GM12874 (cell line): Measurements from ENCODE around the gene GRIK5.
A peak's percentile ranks its signal among the peaks of the same experiment; 100 is the strongest.

Experiments
- TF ChIP-seq, protein P1 (sequence below): IDR thresholded peaks from 2 replicates; pipeline ENCODE4 v1.5.1; 2011; ENCODE audit warnings: low read depth, mild to moderate bottlenecking, control low read depth, low read length, moderate library complexity; ENCODE audit not compliant: insufficient read depth

Gene GRIK5

DNA sequence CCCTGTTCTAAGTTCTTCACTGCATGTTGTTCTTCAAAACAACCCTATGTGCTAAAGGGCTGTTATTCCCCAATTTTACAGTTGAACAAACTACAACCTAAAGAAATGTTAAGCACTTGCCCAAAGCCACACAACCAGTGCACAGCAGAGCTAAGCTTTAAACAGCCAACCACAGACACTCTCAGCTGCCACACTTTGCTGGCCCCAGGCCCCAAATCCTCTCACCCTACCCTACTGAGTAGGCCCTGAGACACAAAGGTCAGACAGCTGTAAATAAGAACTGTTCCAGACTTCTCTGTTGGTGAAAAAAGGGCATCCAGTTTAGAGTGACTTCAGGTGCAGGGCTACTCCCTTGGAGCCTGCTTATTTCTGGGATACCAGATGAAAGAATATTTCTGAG is 30.0 kb downstream of the GRIK5 start:
- TF ChIP-seq, protein P1, sequence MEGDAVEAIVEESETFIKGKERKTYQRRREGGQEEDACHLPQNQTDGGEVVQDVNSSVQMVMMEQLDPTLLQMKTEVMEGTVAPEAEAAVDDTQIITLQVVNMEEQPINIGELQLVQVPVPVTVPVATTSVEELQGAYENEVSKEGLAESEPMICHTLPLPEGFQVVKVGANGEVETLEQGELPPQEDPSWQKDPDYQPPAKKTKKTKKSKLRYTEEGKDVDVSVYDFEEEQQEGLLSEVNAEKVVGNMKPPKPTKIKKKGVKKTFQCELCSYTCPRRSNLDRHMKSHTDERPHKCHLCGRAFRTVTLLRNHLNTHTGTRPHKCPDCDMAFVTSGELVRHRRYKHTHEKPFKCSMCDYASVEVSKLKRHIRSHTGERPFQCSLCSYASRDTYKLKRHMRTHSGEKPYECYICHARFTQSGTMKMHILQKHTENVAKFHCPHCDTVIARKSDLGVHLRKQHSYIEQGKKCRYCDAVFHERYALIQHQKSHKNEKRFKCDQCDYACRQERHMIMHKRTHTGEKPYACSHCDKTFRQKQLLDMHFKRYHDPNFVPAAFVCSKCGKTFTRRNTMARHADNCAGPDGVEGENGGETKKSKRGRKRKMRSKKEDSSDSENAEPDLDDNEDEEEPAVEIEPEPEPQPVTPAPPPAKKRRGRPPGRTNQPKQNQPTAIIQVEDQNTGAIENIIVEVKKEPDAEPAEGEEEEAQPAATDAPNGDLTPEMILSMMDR, result no peak

GRCh38 chr19:42038666-42039065 is 31.3 kb downstream of the GRIK5 start:
- TF ChIP-seq, protein P1, result no peak

DNA sequence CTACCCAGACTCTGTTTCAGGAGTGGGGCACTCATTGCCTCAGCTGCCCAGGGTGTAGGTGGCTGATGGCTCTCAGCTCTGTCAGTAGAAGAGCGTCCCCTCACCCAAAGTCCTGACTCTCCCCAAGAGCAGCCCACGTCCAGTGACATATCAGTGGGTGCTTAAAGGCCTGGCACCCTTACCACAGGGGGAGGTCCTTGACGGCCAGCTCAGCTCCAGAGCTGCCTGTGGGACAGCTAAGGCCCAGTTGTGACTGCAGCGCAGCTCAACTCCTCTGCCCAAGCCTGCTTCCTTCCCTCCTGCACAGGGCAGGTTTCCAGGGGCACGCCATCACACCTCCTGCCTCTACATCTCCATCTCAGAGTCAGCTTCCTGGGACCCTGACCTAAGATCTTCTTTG is 32.4 kb downstream of the GRIK5 start:
- TF ChIP-seq, protein P1, result no peak

DNA sequence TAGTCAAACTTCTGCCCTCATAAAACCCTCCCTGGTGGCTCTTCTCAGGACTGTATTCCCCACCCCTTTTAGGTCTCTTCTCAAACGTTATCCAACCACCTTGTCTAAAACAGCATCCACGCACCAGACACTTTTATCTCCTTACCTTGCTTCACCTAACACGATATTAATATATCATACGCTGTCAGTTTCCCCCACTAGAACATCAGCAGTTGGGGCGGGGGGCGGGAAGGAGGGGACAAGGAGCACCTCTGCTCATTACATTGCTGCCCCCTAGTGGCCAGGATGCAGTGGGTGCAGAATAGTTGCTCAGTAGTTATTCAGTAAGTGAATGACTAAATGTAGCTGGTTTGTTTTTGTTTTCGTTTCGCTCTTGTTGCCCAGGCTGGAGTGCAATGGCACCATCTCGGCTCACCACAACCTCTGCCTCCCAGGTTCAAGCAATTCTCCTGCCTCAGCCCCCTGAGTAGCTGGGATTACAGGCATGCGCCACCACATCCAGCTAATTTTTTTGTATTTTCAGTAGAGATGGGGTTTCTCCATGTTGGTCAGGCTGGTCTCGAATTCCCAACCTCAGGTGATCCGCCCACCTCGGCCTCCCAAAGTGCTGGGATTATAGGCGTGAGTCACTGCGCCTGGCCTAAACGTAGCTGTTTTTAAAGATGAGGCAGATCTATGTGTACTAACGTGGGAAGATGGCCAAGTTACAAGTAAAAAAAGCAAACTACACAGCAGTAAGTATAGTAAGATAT is 35.2 kb downstream of the GRIK5 start:
- TF ChIP-seq, protein P1, result peak; percentile 84

DNA sequence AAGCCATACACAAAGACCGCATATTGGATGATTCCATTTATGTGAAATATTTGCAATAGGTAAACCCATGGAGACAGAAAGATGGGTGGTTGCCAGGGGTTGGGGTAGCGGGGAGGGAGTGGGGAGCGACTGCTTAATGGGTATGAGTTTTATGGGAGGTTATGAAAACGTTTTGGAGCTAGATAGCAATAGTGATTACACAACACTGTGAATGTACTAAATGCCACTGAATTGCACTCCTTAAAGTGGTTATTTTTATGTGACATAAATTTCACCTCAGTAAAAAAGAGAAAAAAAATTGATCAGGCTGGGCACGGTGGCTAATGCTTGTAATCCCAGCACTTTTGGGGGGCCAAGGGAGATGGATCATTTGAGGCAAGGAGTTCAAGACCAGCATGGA is 36.6 kb downstream of the GRIK5 start:
- TF ChIP-seq, protein P1, result no peak

- TF ChIP-seq, protein P1, result no peak
Measured at GRCh38 chr19:42032431-42032830, 37.6 kb downstream of the GRIK5 start.

DNA sequence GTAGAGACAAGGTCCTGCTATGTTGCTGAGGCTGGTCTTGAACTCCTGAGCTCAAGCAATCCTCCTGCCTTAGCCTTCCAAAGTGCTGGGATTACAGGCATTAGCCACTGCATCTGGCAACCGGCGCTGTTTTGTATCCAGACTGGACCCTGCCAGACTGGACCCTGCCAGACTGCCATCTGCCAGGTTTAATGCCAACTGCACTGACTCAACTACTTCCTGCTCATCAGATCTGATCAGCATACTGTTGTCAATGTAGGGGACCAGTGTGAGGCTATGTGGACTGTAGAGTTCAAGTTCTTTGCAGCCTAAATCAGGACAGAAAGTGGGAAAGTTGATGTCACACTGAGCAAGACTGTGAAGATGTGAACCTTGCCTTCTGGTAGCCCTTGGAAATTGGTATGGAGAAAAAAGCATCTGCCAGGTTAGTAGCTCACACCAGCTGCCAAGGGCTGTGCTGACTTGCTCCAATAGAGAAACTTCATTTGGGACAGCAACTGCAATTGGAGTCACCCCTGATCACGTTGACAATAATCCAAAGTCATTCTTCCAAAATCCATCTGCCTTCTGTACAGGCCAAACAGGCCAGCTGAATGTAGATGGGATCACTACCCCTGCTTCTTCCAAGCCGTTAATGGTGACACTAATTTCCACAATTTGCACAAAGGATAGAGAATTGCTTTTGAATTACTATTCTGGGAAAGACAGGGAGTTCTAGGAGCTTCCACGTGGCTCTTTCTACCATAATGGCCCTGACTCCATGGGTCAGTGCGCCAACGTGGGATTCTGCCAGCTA is 39.2 kb downstream of the GRIK5 start:
- TF ChIP-seq, protein P1, result no peak
